CD14-positive monocyte (primary cell): ENCODE data around the gene TMEM30B. TPM values are rescaled to one million over a fixed set of nuclear protein-coding genes. Genes with fewer than 3 reads are reported as not detected.

Source experiments
- DNase-seq, 3 donors: peaks; one replicate each; pipeline ENCODE4 v3.0.0-alpha.2; 2011 to 2022
- H2AFZ ChIP-seq: 2 replicates; pipeline ENCODE4 v1.6.0; 2012; ENCODE audit warnings: mild to moderate bottlenecking, low read depth, low read length, inconsistent platforms; ENCODE audit not compliant: insufficient read depth, poor library complexity, severe bottlenecking
- H3K27ac ChIP-seq, 2 donors: 1 replicate in 1 of 2; 2 replicates in 1 of 2; pipeline ENCODE4 v1.5.1; 2012 to 2013; ENCODE audit warnings: low read length in 2 of 2, control low read depth in 1 of 2, inconsistent platforms in 1 of 2, low read depth in 1 of 2, mild to moderate bottlenecking in 1 of 2
- H3K27me3 ChIP-seq, 2 donors: one replicate each; pipeline versions ENCODE4 v1.6.0 to v1.6.1; 2011 to 2013; ENCODE audit warnings: low read length in 2 of 2; ENCODE audit not compliant: control insufficient read depth in 2 of 2, insufficient read depth in 2 of 2
- H3K36me3 ChIP-seq, 2 donors: replicated peaks in 1 of 2; 1 replicate in 1 of 2; 2 replicates in 1 of 2; pipeline versions ENCODE4 v1.5.1 to v1.6.1; 2012 to 2013; ENCODE audit warnings: low read length in 2 of 2, control low read depth in 1 of 2, inconsistent platforms in 1 of 2, mild to moderate bottlenecking in 1 of 2; ENCODE audit not compliant: insufficient read depth in 2 of 2, control insufficient read depth in 1 of 2
- H3K4me1 ChIP-seq, 2 donors: 1 replicate in 1 of 2; 2 replicates in 1 of 2; pipeline versions ENCODE4 v1.5.1 to v1.6.1; 2012 to 2013; ENCODE audit warnings: low read length in 2 of 2, control low read depth in 1 of 2, inconsistent platforms in 1 of 2, mild to moderate bottlenecking in 1 of 2, moderate library complexity in 1 of 2; ENCODE audit not compliant: insufficient read depth in 2 of 2, control insufficient read depth in 1 of 2
- H3K4me2 ChIP-seq: replicated peaks from 2 replicates; pipeline ENCODE3; 2012; ENCODE audit warnings: low read length, moderate library complexity, mild to moderate bottlenecking; ENCODE audit not compliant: poor library complexity, severe bottlenecking; ENCODE audit errors: extremely low read depth
- H3K4me3 ChIP-seq, 3 experiments: fragments of 200-600 bp in 1 of 3; sonication (generic) in 1 of 3; replicated peaks in 1 of 3; 1 replicate in 2 of 3; 2 replicates in 1 of 3; pipeline ENCODE4 v1.5.1; 2011 to 2013; ENCODE audit warnings: low read length in 3 of 3, mild to moderate bottlenecking in 3 of 3, control low read depth in 2 of 3, low read depth in 2 of 3, inconsistent platforms in 1 of 3, moderate library complexity in 1 of 3
- H3K79me2 ChIP-seq: 2 replicates; pipeline ENCODE4 v1.6.0; 2012; ENCODE audit warnings: mild to moderate bottlenecking, control low read depth, inconsistent platforms, low read length, moderate library complexity; ENCODE audit not compliant: insufficient read depth
- H3K9ac ChIP-seq: 2 replicates; pipeline ENCODE4 v1.6.0; 2017; ENCODE audit warnings: low read length, mild to moderate bottlenecking; ENCODE audit not compliant: insufficient read depth, poor library complexity, severe bottlenecking
- H3K9me3 ChIP-seq, 2 donors: replicated peaks in 1 of 2; 1 replicate in 1 of 2; 2 replicates in 1 of 2; pipeline versions ENCODE4 v1.5.1 to v1.6.1; 2012 to 2013; ENCODE audit warnings: low read length in 2 of 2, control low read depth in 1 of 2; ENCODE audit not compliant: control insufficient read depth in 1 of 2, insufficient read depth in 1 of 2
- H4K20me1 ChIP-seq: 2 replicates; pipeline ENCODE4 v1.6.0; 2012; ENCODE audit warnings: mild to moderate bottlenecking, low read length, control low read depth, moderate library complexity; ENCODE audit not compliant: insufficient read depth
- H3K27ac Mint-ChIP-seq, 7 donors: one replicate each; pipeline ENCODE4 v1.8.0; 2020; ENCODE audit warnings: mild to moderate bottlenecking in 7 of 7, mixed read lengths in 7 of 7, moderate library complexity in 6 of 7, inconsistent platforms in 2 of 7
- H3K27me3 Mint-ChIP-seq, 3 donors: one replicate each; pipeline ENCODE4 v1.8.0; 2021 to 2022; ENCODE audit warnings: low read depth in 3 of 3, mild to moderate bottlenecking in 3 of 3, mixed read lengths in 3 of 3, moderate library complexity in 3 of 3, inconsistent platforms in 1 of 3
- H3K36me3 Mint-ChIP-seq, 2 donors: one replicate each; pipeline ENCODE4 v1.8.0; 2020; ENCODE audit warnings: mixed read lengths in 2 of 2, inconsistent platforms in 1 of 2, mild to moderate bottlenecking in 1 of 2
- H3K4me1 Mint-ChIP-seq: one replicate; pipeline ENCODE4 v1.8.0; 2020; ENCODE audit warnings: mild to moderate bottlenecking, mixed read lengths
- H3K4me3 Mint-ChIP-seq, 2 donors: one replicate each; pipeline ENCODE4 v1.8.0; 2020; ENCODE audit warnings: mild to moderate bottlenecking in 2 of 2, mixed read lengths in 2 of 2, moderate library complexity in 1 of 2
- H3K9me3 Mint-ChIP-seq, 7 donors: one replicate each; pipeline ENCODE4 v1.8.0; 2020 to 2022; ENCODE audit warnings: mixed read lengths in 7 of 7, mild to moderate bottlenecking in 6 of 7, moderate library complexity in 6 of 7, inconsistent platforms in 2 of 7
- CTCF ChIP-seq: fragments of 200-600 bp; IDR thresholded peaks from one replicate; pipeline ENCODE4 v1.8.0; 2022; ENCODE audit warnings: antibody characterized with exemption, mild to moderate bottlenecking
- WGBS: methylation state at CpG from one replicate; pipeline ENCODE4 v1.1.5; 2013; ENCODE audit warnings: missing lambda C conversion rate; ENCODE audit not compliant: insufficient coverage; 5-methylcytosine and 5-hydroxymethylcytosine counted together
- intact Hi-C, 2 donors: fragments of 100-400 bp; cut with micrococcal nuclease; formaldehyde crosslinking; loops; one replicate each; pipeline versions ENCODE4 v1.15.0 to v1.15.1; 2023
- polyA plus RNA-seq, 3 donors: library from polyadenylated mRNA; depleted of rRNA in 1 of 3; unstranded in 2 of 3; stranded (reverse) in 1 of 3; fragments of 300-500 nt in 2 of 3; fragments of >200 nt in 1 of 3; fragmentation: Illumina TruSeq in 2 of 3; gene quantifications; 1 replicate in 2 of 3; 2 replicates in 1 of 3; pipeline ENCODE4 v1.2.3, GENCODE V29; 2012 to 2021

The TMEM30B gene
- polyA plus RNA-seq, 3 donors, result not detected

DNA sequence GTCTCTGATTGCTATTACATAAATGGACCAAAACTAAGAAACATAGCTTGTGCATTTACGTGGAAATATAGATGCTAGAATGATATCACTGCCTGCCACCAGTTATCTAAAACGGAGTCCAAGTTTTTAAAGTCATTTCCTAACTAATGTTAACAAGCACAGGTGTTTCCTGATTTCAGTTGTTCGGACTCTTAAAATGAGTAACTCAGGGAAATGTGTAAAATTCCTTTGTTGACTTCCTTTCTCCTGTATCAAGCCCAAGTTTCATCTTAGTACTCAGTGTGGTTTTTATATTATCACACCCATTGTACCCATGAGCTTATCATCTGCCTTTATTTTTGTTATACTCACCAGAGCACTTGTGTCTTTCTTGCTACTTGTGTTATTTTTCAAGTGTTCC lies 27.1 kb upstream of the TMEM30B start:
- H2AFZ ChIP-seq, result no peak overlapping the region
- H3K4me2 ChIP-seq, result no peak overlapping the region
- H3K4me1 ChIP-seq, result no peaks in the 10 kb centered on the region
- H3K9me3 Mint-ChIP-seq, result peaks cover 16 to 37% (median 32%) of the 10 kb centered on the region in 7 donors
- no CpG with 5 or more reads among the region's 3 CpGs for WGBS
- H3K4me3 ChIP-seq, result no peak overlapping the region
- no peaks in the 10 kb centered on the region for H4K20me1 ChIP-seq
- no peak overlapping the region for H3K27ac ChIP-seq
- intact Hi-C loops, result no loop called here
- H3K36me3 ChIP-seq, result no peaks in the 10 kb centered on the region
- H3K27ac Mint-ChIP-seq, result no peak overlapping the region
- TF ChIP-seq CTCF, result no peak
- peaks cover 3% of the 10 kb centered on the region for H3K4me1 Mint-ChIP-seq
- H3K9me3 ChIP-seq, result peaks cover 21 to 32% of the 10 kb centered on the region in 2 donors
- H3K79me2 ChIP-seq, result no peaks in the 10 kb centered on the region
- H3K4me3 Mint-ChIP-seq, result no peak overlapping the region
- peaks cover 0 to 4% of the 10 kb centered on the region in 2 donors for H3K36me3 Mint-ChIP-seq
- no peak for DNase-seq
- no peaks in the 10 kb centered on the region for H3K27me3 ChIP-seq
- H3K9ac ChIP-seq, result no peak overlapping the region
- H3K27me3 Mint-ChIP-seq, result no peaks in the 10 kb centered on the region

- H3K4me3 Mint-ChIP-seq, result no peak overlapping the region
- Histone ChIP-seq H3K4me1 (no peaks in the 10 kb centered on the region), H2AFZ (no peak overlapping the region), H3K36me3 (no peaks in the 10 kb centered on the region), H3K9me3 (peaks cover 3 to 14% of the 10 kb centered on the region in 2 donors), H3K27ac (no peak overlapping the region), H3K4me3 (no peak overlapping the region), H3K27me3 (no peaks in the 10 kb centered on the region), H3K4me2 (no peak overlapping the region), H3K9ac (no peak overlapping the region), H4K20me1 (no peaks in the 10 kb centered on the region), H3K79me2 (no peaks in the 10 kb centered on the region)
- peaks cover 3% of the 10 kb centered on the region for H3K4me1 Mint-ChIP-seq
- DNase-seq, result no peak
- peaks cover 3 to 14% (median 13%) of the 10 kb centered on the region in 7 donors for H3K9me3 Mint-ChIP-seq
- intact Hi-C loops, result no loop called here
- H3K27me3 Mint-ChIP-seq, result peaks cover 0 to 2% (median 2%) of the 10 kb centered on the region in 3 donors
- H3K27ac Mint-ChIP-seq, result no peak overlapping the region
- WGBS, result 100% methylated on average over 1 of the region's 2 CpGs
- H3K36me3 Mint-ChIP-seq, result no peaks in the 10 kb centered on the region
- no peak for TF ChIP-seq CTCF
Observed at GRCh38 chr14:61304688-61305087, 23.6 kb upstream of the TMEM30B start.
